Pericardium fibroblast (primary cell): Measurements from ENCODE around the gene XRCC2. TPM values are rescaled to one million over a fixed set of nuclear protein-coding genes. Genes with fewer than 3 reads are reported as not detected.

Source experiments
- total RNA-seq: library from RNA; depleted of rRNA; stranded (reverse); fragments of >200 nt; gene quantifications from 2 replicates; pipeline ENCODE4 v1.2.3, GENCODE V29; 2015

XRCC2 gene
- total RNA-seq = 0.09 and 0.12 TPM in 2 replicates

DNA sequence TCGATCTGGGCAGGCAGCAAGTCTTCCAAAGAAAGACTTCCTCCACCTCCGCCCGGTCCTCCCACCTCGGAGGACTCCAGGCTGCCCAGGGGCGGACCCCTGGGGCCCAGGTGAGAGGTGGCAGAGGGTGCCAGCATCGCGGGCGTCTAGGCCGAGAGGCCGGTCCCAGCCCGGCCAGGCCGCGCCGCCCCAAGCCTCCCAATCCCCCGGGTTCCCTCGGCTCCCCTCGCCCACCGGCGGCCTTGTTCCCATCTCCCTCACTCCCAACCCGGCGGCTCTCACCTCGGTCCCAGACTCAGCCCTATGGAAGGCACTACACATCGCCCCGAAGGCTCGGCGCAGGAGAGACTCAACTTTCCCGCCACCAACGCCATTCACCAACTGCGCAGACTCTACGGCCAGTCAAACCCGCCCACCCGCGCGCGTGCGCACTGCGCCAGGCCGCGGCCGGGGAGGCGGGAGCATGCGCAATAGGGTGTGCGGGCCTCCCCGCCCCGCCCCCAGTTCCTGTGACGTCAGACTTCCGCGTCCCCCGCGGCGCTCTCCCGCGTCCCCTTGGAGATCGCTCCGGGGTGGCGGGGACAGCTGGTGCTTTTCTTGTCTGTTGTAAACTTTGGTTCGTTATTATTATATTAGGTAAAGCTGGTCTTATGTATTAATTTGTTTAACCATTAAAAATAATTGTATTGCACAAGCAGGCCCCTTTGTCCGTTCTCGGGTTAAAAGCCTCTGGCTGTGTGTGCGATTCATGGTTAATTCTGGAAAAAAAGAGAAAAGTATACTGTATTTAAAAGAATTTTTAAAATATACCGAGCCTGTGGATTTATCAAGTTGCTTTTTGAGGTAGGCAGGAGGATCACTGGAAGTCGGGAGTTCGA lies at the start of gene XRCC2:
XRCC2 (minus strand) TSS at position 383 of the 878 bp plus-strand sequence; CDS start at position 321, 62 bp downstream.

Other genes starting within 250 kb of the XRCC2 start
- 21.7 and 35.3 TPM in 2 replicates for gene KMT2C, start 240.1 kb downstream of the XRCC2 start, total RNA-seq
- 2.3 and 25.3 TPM in 2 replicates for gene ACTR3B, start 83.6 kb upstream of the XRCC2 start, total RNA-seq